Activated naive CD4-positive, alpha-beta T cell treated with anti-CD3 and anti-CD28 coated beads, Interleukin-2, amount 50 U/mL, for 24 hours (primary cell): Measurements from ENCODE around the gene FBXO10.

Experiments used
- H3K27ac Mint-ChIP-seq: one replicate; pipeline ENCODE4 v1.8.0; 2021; ENCODE audit warnings: mild to moderate bottlenecking, mixed read lengths
- H3K27me3 Mint-ChIP-seq: one replicate; pipeline ENCODE4 v1.8.0; 2021; ENCODE audit warnings: mixed read lengths
- H3K36me3 Mint-ChIP-seq: one replicate; pipeline ENCODE4 v1.8.0; 2021; ENCODE audit warnings: mixed read lengths
- H3K4me1 Mint-ChIP-seq: one replicate; pipeline ENCODE4 v1.8.0; 2021; ENCODE audit warnings: mixed read lengths
- H3K4me3 Mint-ChIP-seq: one replicate; pipeline ENCODE4 v1.8.0; 2021; ENCODE audit warnings: mild to moderate bottlenecking, mixed read lengths
- H3K9me3 Mint-ChIP-seq: one replicate; pipeline ENCODE4 v1.8.0; 2021; ENCODE audit warnings: mixed read lengths

Gene FBXO10

DNA sequence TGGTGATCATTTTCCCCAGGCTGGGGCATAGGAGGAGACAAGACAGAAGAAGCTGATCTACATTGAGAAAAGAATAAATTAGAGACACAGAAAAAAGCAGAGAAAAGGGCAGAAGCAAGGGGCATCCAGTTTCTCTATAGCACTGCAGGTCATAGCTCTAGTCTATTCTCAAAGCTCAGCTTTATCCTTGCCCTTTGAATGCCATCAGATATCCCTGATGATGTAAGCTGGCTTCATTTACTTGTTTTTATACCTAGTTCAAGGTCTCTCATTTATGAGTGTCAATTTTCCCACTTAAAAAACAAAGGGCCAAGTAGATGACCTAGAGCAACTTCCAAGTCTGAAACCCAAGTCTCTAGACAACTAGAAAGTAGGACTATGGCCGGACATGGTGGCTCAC lies 32.7 kb downstream of the FBXO10 start:
- H3K9me3 Mint-ChIP-seq: no peaks in the 10 kb centered on the region
- no peak overlapping the region for H3K27ac Mint-ChIP-seq
- no peaks in the 10 kb centered on the region for H3K27me3 Mint-ChIP-seq
- H3K36me3 Mint-ChIP-seq: peaks cover 7% of the 10 kb centered on the region
- H3K4me1 Mint-ChIP-seq: no peaks in the 10 kb centered on the region
- H3K4me3 Mint-ChIP-seq: no peak overlapping the region

DNA sequence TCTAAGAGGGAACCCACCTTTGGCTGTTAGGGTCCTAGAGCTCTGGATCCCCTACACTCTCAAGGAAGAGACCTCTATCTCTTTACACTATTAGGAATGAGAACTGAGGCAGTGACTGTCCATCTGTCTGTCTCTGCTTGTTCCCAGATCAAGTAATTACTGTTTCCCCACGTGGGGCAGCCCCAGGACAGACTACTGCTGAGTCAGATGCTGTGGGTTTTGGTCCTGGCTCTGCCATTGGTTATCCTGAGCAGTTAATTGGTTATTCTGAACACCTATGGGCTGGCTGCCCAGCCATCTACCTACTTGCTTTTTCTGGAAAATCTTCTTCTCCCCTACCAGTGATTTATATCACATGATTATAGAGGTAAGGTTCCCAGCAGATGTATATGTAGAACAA lies 33.3 kb downstream of the FBXO10 start:
- H3K4me3 Mint-ChIP-seq: no peak overlapping the region
- H3K27ac Mint-ChIP-seq: no peak overlapping the region
- H3K9me3 Mint-ChIP-seq: no peaks in the 10 kb centered on the region
- peaks cover 7% of the 10 kb centered on the region for H3K36me3 Mint-ChIP-seq
- H3K4me1 Mint-ChIP-seq: no peaks in the 10 kb centered on the region
- no peaks in the 10 kb centered on the region for H3K27me3 Mint-ChIP-seq

DNA sequence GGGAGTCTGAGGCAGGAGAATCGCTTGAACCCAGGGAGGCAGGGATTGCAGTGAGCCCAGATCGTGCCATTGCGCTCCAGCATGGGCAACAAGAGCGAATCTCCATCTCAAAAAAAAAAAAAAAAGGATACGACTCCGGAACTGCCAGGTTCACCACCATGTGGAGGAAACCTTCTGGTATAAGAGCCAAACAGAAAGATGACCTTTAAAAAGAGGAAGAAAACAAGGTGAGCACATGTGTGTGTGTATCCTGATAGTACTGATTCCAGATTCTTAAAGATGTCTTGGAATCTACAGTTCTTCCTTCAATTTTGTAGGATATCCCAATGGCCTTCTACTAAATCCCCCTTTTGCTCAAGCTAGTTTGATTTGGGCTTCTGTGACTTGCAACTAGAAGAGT lies 33.7 kb downstream of the FBXO10 start:
- Mint-ChIP-seq H3K27me3 (no peaks in the 10 kb centered on the region), H3K4me3 (no peak overlapping the region), H3K36me3 (peaks cover 7% of the 10 kb centered on the region), H3K4me1 (no peaks in the 10 kb centered on the region), H3K27ac (no peak overlapping the region), H3K9me3 (no peaks in the 10 kb centered on the region)

DNA sequence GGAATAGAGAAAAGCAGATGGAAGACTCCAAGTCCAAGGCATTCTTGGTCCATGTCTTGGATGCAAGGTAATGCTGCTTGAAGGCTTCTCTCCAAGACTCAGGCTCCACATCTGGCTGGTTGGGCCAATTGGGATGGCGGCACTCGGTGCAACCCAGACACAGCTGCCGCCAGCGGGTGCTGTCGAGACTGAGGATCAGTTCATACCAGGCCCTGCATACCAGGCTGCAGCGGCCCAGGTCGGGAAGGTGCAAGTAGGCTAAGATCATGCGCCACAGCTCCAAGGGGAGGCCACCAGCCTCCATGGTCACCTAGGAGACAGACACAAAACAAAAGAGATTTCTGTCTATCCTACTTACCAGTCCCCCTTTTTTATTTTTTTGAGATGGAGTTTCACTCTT lies 34.7 kb downstream of the FBXO10 start:
- H3K27me3 Mint-ChIP-seq: no peaks in the 10 kb centered on the region
- H3K27ac Mint-ChIP-seq: no peak overlapping the region
- no peaks in the 10 kb centered on the region for H3K4me1 Mint-ChIP-seq
- H3K36me3 Mint-ChIP-seq: peaks cover 7% of the 10 kb centered on the region
- H3K4me3 Mint-ChIP-seq: no peak overlapping the region
- H3K9me3 Mint-ChIP-seq: no peaks in the 10 kb centered on the region

DNA sequence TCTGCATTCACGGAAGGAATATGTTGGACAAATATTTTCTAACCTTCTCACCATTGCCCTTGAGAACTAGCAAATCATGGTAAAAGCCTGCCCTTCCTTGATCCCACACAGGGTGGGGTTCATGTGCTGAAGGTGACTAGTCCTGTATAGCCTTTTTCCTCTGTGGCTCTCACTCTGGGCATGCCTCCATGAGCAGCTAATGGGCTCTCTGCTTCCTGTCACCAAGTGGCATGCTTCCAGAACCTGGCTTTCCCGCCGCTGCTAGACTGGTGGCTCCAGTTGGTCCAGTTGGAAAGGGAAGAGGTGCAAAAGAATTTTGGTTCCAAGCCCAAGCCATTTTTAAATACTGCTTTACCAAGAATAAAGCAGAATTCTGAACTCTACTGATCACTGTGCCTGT lies 35.5 kb downstream of the FBXO10 start:
- H3K4me1 Mint-ChIP-seq: no peaks in the 10 kb centered on the region
- H3K27ac Mint-ChIP-seq: no peak overlapping the region
- no peak overlapping the region for H3K4me3 Mint-ChIP-seq
- H3K9me3 Mint-ChIP-seq: no peaks in the 10 kb centered on the region
- H3K36me3 Mint-ChIP-seq: peaks cover 5% of the 10 kb centered on the region
- no peaks in the 10 kb centered on the region for H3K27me3 Mint-ChIP-seq

DNA sequence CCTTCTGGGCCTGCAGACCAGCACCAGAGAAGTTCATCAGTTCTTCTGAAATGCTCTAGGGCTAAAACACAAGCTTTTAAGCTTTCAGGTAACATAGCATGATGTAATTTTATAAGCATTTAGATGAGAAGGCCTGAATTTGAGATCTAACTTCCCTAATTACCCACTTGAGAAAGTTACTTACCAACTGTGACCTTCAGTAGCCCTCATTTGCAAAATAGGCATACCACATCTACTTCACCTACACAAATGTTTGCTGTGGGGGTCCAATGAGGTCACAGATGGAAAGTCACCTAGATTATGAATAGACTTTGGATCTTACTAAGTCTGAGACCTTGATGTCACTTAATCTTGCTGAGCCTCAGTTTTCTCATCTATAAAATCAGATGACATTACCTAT lies 36.5 kb downstream of the FBXO10 start:
- H3K4me3 Mint-ChIP-seq: no peak overlapping the region
- no peaks in the 10 kb centered on the region for H3K9me3 Mint-ChIP-seq
- no peak overlapping the region for H3K27ac Mint-ChIP-seq
- no peaks in the 10 kb centered on the region for H3K4me1 Mint-ChIP-seq
- H3K27me3 Mint-ChIP-seq: no peaks in the 10 kb centered on the region
- H3K36me3 Mint-ChIP-seq: peaks cover 5% of the 10 kb centered on the region

DNA sequence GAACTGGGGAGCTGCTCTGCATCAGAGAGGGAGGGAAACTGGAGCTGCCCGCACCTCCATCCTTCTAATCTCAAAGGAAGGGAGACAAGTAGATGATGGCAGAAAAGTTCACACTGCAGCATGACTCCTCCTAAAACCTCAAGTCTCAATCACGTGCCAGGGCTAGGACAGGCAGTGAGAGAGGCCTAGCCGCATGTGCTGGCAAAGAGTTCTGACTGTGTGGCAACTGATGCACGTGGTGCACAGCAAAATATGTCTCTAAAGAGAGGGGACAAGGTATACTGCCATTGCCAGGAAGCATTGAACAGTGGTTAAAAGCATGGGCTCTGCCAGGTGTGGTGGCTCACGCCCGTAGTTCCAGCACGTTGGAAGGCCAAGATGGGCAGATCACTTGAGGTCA lies 38.1 kb downstream of the FBXO10 start:
- Mint-ChIP-seq H3K4me3 (no peak overlapping the region), H3K27ac (no peak overlapping the region), H3K4me1 (no peaks in the 10 kb centered on the region), H3K27me3 (no peaks in the 10 kb centered on the region), H3K36me3 (peaks cover 5% of the 10 kb centered on the region), H3K9me3 (no peaks in the 10 kb centered on the region)

DNA sequence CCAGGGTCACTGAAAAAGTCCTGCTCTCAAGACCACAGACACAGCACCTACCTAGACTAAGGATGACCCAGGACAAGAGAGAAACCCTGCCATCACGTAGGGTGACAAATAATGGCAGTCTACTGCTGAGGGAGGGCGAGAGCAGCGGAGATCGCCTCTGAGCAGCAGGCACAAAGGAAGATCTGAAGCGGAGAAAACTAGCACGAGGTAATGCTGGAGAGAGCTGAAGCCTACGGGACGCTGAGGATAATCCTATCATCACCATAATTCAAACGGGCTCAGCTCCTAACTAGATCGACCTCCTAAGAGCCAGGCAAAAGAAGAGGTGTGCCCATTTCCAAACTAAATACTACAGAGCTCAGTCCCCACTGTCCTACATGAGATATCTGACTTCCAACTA lies 41.3 kb downstream of the FBXO10 start:
- Mint-ChIP-seq H3K9me3 (no peaks in the 10 kb centered on the region), H3K27ac (no peak overlapping the region), H3K4me3 (no peak overlapping the region), H3K36me3 (no peaks in the 10 kb centered on the region), H3K4me1 (no peaks in the 10 kb centered on the region), H3K27me3 (no peaks in the 10 kb centered on the region)

DNA sequence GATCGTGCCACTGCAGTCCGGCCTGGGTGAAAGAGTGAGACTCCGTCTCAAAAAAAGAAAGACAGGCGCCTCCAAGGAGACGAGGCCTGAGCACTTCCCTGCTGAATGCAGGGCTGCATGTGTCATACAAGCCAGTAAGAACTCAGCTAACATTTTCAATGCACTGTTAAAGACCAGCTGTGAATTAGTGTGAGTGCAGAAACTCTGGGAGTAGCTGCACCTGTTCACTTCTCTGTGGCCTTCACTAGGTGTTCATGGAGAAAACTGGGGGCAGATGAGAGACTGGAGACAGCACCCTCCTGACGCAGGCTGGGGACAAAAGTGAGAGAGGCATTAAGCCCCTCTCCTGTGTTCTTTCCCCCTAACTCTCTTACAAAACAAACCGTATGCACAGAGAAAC lies 41.8 kb downstream of the FBXO10 start:
- no peaks in the 10 kb centered on the region for H3K27me3 Mint-ChIP-seq
- H3K9me3 Mint-ChIP-seq: no peaks in the 10 kb centered on the region
- H3K4me3 Mint-ChIP-seq: no peak overlapping the region
- no peak overlapping the region for H3K27ac Mint-ChIP-seq
- H3K36me3 Mint-ChIP-seq: no peaks in the 10 kb centered on the region
- no peaks in the 10 kb centered on the region for H3K4me1 Mint-ChIP-seq

DNA sequence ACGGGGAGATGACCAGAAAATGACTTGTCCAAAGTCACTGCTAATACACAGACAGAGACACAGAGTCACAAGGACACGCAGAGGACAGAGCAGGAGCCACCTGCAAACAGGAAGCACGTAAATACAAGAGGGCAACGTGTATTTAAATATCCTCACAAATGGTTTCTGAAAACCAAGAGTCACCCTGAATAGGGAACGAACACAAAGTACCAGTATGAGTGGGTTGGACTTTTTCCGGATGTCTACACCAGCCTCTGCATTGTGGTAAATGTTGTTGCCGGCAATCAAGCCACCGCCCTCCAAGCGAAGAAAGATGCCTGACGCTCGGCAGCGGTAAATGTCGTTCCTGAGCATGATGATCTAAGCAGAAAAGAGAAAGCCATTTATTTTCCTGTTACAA lies 44.5 kb downstream of the FBXO10 start:
- Mint-ChIP-seq H3K9me3 (no peaks in the 10 kb centered on the region), H3K4me1 (no peaks in the 10 kb centered on the region), H3K36me3 (peaks cover 3% of the 10 kb centered on the region), H3K27ac (no peak overlapping the region), H3K4me3 (no peak overlapping the region), H3K27me3 (no peaks in the 10 kb centered on the region)

DNA sequence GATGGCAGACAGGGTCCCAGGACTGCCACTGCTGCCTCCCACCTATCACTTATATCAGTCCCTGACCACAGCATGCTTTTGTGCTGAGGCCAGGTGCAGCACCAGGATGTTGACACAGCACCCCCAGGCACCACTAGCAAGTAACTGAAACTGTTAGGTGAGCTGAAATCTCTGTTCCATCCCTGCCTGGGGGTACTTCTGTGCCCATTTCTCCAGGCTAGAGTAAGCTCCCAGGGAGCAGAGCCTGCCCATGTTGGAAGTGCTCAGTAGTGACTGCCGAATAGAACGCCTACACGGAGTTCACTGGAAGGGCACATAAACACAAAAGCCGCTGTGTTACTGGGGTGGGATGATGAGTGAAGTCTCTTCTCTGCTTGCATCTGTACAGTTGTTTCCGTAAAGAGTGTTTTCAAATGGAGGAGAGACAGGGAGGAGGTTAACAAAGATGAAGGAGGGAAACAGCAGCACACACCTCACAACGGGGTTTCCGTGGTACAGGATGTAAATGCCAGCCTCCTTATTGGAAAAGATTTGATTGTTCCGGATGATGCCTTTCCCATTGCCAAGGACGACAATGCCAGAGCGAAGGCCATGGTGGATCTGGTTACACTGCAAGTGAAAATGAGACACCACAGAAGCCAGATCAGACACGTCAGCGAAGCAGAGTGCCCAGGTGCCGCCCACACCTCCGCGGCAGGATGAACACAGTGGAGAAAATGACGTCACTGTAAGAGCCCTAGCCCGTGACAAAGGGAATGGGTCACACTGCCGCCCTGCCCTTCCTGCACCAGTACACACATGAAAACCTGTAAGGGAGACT lies 47.3 kb downstream of the FBXO10 start:
- H3K27me3 Mint-ChIP-seq: no peaks in the 10 kb centered on the region
- no peaks in the 10 kb centered on the region for H3K4me1 Mint-ChIP-seq
- no peaks in the 10 kb centered on the region for H3K9me3 Mint-ChIP-seq
- peaks cover 3% of the 10 kb centered on the region for H3K36me3 Mint-ChIP-seq
- peak overlapping the region; percentile 19 for H3K27ac Mint-ChIP-seq
- H3K4me3 Mint-ChIP-seq: peak overlapping the region; percentile 23

DNA sequence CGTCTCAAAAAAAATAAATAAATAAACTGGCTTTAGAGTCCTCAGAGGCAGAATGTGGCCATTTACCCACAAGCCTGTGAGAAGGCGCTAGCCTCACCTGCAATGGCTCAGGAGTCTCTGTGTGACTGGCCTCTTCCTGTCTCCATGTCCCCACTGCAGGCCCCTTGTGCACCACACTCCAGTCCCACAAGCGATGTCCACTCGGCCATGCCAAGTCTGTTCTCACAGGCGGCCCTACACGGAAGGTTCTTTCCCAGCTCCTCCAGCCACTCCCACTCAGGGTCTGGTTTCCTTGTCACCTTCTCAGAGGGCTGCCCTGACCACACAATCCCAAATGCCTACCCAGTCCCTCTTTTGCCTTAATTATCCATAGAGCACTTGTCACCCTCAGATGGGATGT lies 52.3 kb downstream of the FBXO10 start:
- Mint-ChIP-seq H3K27me3 (no peaks in the 10 kb centered on the region), H3K4me3 (no peak overlapping the region), H3K36me3 (peaks cover 10% of the 10 kb centered on the region), H3K27ac (no peak overlapping the region), H3K4me1 (no peaks in the 10 kb centered on the region), H3K9me3 (no peaks in the 10 kb centered on the region)

DNA sequence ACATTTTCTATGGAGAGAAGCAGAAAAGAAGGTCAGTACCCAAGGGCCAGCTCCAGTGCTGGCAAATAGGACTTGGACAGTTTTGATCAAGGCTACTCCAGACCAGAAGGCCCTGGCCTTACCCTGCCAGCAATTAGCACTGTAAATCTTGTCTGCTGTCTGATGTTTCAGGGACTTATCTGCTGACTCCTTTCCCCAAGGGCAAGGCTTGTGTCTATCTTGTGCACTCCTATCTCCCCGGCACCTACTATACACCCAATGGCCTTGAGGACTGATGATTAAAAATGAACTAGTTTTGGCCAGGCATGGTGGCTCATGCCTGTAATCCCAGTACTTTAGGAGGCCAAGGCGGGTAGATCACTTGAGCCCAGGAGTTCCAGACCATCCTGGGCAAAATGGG lies 53.2 kb downstream of the FBXO10 start:
- H3K27me3 Mint-ChIP-seq: no peaks in the 10 kb centered on the region
- no peaks in the 10 kb centered on the region for H3K4me1 Mint-ChIP-seq
- no peak overlapping the region for H3K27ac Mint-ChIP-seq
- H3K36me3 Mint-ChIP-seq: peaks cover 8% of the 10 kb centered on the region
- H3K4me3 Mint-ChIP-seq: no peak overlapping the region
- H3K9me3 Mint-ChIP-seq: no peaks in the 10 kb centered on the region

DNA sequence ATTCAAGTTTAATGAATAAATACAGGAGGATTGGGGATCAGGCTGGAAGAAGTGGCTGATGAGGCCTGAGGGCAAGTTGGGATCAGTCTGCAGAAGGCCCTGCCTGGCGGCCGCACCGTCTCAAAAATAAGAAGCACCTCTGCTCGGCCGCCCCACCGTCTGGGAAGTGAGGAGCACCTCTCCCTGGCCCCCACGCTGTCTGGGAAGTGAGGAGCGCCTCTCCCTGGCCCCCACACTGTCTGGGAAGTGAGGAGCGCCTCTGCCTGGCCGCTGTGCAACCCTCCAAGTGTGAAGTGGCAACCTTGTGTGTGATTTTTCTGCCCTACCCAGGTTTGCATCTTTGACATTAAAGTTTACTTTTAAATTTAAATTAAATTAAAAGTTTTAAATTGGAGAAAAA lies 55.1 kb downstream of the FBXO10 start:
- H3K36me3 Mint-ChIP-seq: peaks cover 7% of the 10 kb centered on the region

DNA sequence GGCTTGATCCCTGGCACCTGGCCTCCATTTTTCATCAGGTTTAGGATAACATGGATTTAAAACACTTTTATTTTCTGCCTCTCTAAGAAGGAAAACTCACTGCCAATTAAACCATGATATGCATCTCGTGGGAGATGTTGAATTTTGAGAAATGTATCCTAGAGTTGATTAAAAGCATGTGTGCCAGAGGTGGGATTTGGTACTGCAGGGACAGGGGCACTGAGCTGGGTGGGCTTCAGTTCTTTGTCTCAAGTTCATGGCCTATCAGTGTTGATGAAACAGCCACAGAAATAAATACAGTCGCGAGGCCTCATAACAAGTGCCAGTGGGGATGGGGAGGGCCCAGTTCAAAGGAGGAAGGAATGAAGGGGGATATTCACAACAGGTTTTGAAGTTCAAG lies 55.5 kb downstream of the FBXO10 start:
- H3K4me3 Mint-ChIP-seq: no peak overlapping the region
- no peak overlapping the region for H3K27ac Mint-ChIP-seq
- H3K4me1 Mint-ChIP-seq: no peaks in the 10 kb centered on the region
- H3K27me3 Mint-ChIP-seq: no peaks in the 10 kb centered on the region
- peaks cover 7% of the 10 kb centered on the region for H3K36me3 Mint-ChIP-seq
- H3K9me3 Mint-ChIP-seq: no peaks in the 10 kb centered on the region

More for the DNA sequence above, 55.1 kb downstream of the FBXO10 start:
- no peaks in the 10 kb centered on the region for H3K4me1 Mint-ChIP-seq
- H3K4me3 Mint-ChIP-seq: no peak overlapping the region
- H3K27me3 Mint-ChIP-seq: no peaks in the 10 kb centered on the region
- no peak overlapping the region for H3K27ac Mint-ChIP-seq
- H3K9me3 Mint-ChIP-seq: no peaks in the 10 kb centered on the region

DNA sequence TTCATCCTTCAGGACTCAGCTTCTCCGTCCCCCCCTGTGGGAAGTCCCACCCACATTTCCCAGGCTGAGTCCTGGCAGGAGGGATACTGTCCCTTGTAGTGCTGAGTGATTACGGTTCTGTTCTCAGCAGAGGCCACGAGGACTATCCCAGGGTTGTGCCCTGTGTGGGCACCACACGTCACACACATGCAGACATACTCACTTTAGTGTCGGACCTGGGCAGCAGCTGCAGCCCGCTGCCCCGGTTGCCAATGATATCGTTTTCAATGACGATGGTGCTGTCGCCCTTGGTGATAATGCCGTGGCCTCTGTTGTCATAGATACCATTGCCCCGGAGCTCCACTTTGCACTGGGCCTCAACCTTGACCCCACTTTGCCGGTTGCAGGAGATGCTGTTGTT lies 58.3 kb downstream of the FBXO10 start:
- H3K36me3 Mint-ChIP-seq: peaks cover 10% of the 10 kb centered on the region
- no peaks in the 10 kb centered on the region for H3K4me1 Mint-ChIP-seq
- H3K27me3 Mint-ChIP-seq: no peaks in the 10 kb centered on the region
- H3K27ac Mint-ChIP-seq: no peak overlapping the region
- H3K9me3 Mint-ChIP-seq: no peaks in the 10 kb centered on the region
- H3K4me3 Mint-ChIP-seq: no peak overlapping the region
